ENCODE measurements around the gene BRME1.
"Not testable (repeated sequence)": the region's sequence is repeated elsewhere in the genome, so short reads cannot be mapped to it uniquely, and the experiment has no call there.

The BRME1 gene

GRCh38 chr19:13865571-13866462, 40.1 kb downstream of the BRME1 start:
- DNase-seq (ENCODE audit: low spot score), result peak; percentile 71

GRCh38 chr19:13864667-13865570, 41.0 kb downstream of the BRME1 start:
- peak; percentile 65 for DNase-seq (ENCODE audit: low spot score)

GRCh38 chr19:13864046-13864666, 41.8 kb downstream of the BRME1 start:
- DNase-seq (ENCODE audit: low spot score), result no peak

- peak; percentile 93 for DNase-seq (ENCODE audit: low spot score)
Observed at GRCh38 chr19:13861714-13862531, 44.0 kb downstream of the BRME1 start.

GRCh38 chr19:13861392-13861713, 44.6 kb downstream of the BRME1 start:
- DNase-seq (ENCODE audit: low spot score), result no peak

GRCh38 chr19:13860679-13861391, 45.1 kb downstream of the BRME1 start:
- DNase-seq (ENCODE audit: low spot score), result no peak

- DNase-seq (ENCODE audit: low spot score), result no peak
Observed at GRCh38 chr19:13859361-13859880, 46.5 kb downstream of the BRME1 start.

- DNase-seq (ENCODE audit: low spot score), result no peak
Observed at GRCh38 chr19:13856497-13856896, 49.4 kb downstream of the BRME1 start.

- not testable (repeated sequence) for DNase-seq (ENCODE audit: low spot score)
Observed at GRCh38 chr19:13852171-13852707, 53.7 kb downstream of the BRME1 start.

GRCh38 chr19:13851734-13852114, 54.2 kb downstream of the BRME1 start:
- DNase-seq (ENCODE audit: low spot score), result not testable (repeated sequence)

GRCh38 chr19:13850910-13851733, 54.8 kb downstream of the BRME1 start:
- DNase-seq (ENCODE audit: low spot score), result no peak

- peak; percentile 82 for DNase-seq (ENCODE audit: low spot score)
Observed at GRCh38 chr19:13849991-13850909, 55.7 kb downstream of the BRME1 start.

GRCh38 chr19:13848798-13849676, 56.9 kb downstream of the BRME1 start:
- DNase-seq (ENCODE audit: low spot score), result no peak

GRCh38 chr19:13848340-13848677, 57.6 kb downstream of the BRME1 start:
- no peak for DNase-seq (ENCODE audit: low spot score)

GRCh38 chr19:13847407-13848339, 58.2 kb downstream of the BRME1 start:
- peak; percentile 91 for DNase-seq (ENCODE audit: low spot score)

Measured in D341Med (cell line).